ENCODE results near the gene SAMSN1. TPM values are rescaled to one million over a fixed set of nuclear protein-coding genes. Genes with fewer than 3 reads are reported as not detected.

Gene SAMSN1
- total and polyA plus RNA-seq, 2 of the 8 experiments (the other 6 are each of a cell fraction or from before 2014, with no cell fraction given), result 0.50 to 3.0 TPM

DNA sequence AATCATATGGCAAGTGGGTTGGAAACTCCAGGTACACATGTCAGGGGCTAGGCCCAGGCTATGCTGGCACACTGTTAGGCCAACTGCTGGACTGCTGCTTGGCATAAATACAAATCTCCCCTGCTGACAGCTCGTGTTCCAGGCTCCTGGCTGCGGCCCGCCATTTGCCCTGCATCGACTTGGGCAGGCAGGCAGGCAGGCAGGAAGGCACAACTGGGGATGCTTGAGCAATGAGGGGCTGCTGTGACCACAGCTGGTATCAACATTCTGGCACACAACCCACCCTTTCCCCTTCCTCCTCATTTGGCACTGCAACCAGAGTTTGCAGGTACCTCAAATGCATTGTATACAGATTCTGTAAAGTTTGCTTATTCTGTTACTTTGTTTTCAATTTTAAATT lies 53.2 kb downstream of the SAMSN1 start (continued):
- TF ChIP-seq, protein P1, sequence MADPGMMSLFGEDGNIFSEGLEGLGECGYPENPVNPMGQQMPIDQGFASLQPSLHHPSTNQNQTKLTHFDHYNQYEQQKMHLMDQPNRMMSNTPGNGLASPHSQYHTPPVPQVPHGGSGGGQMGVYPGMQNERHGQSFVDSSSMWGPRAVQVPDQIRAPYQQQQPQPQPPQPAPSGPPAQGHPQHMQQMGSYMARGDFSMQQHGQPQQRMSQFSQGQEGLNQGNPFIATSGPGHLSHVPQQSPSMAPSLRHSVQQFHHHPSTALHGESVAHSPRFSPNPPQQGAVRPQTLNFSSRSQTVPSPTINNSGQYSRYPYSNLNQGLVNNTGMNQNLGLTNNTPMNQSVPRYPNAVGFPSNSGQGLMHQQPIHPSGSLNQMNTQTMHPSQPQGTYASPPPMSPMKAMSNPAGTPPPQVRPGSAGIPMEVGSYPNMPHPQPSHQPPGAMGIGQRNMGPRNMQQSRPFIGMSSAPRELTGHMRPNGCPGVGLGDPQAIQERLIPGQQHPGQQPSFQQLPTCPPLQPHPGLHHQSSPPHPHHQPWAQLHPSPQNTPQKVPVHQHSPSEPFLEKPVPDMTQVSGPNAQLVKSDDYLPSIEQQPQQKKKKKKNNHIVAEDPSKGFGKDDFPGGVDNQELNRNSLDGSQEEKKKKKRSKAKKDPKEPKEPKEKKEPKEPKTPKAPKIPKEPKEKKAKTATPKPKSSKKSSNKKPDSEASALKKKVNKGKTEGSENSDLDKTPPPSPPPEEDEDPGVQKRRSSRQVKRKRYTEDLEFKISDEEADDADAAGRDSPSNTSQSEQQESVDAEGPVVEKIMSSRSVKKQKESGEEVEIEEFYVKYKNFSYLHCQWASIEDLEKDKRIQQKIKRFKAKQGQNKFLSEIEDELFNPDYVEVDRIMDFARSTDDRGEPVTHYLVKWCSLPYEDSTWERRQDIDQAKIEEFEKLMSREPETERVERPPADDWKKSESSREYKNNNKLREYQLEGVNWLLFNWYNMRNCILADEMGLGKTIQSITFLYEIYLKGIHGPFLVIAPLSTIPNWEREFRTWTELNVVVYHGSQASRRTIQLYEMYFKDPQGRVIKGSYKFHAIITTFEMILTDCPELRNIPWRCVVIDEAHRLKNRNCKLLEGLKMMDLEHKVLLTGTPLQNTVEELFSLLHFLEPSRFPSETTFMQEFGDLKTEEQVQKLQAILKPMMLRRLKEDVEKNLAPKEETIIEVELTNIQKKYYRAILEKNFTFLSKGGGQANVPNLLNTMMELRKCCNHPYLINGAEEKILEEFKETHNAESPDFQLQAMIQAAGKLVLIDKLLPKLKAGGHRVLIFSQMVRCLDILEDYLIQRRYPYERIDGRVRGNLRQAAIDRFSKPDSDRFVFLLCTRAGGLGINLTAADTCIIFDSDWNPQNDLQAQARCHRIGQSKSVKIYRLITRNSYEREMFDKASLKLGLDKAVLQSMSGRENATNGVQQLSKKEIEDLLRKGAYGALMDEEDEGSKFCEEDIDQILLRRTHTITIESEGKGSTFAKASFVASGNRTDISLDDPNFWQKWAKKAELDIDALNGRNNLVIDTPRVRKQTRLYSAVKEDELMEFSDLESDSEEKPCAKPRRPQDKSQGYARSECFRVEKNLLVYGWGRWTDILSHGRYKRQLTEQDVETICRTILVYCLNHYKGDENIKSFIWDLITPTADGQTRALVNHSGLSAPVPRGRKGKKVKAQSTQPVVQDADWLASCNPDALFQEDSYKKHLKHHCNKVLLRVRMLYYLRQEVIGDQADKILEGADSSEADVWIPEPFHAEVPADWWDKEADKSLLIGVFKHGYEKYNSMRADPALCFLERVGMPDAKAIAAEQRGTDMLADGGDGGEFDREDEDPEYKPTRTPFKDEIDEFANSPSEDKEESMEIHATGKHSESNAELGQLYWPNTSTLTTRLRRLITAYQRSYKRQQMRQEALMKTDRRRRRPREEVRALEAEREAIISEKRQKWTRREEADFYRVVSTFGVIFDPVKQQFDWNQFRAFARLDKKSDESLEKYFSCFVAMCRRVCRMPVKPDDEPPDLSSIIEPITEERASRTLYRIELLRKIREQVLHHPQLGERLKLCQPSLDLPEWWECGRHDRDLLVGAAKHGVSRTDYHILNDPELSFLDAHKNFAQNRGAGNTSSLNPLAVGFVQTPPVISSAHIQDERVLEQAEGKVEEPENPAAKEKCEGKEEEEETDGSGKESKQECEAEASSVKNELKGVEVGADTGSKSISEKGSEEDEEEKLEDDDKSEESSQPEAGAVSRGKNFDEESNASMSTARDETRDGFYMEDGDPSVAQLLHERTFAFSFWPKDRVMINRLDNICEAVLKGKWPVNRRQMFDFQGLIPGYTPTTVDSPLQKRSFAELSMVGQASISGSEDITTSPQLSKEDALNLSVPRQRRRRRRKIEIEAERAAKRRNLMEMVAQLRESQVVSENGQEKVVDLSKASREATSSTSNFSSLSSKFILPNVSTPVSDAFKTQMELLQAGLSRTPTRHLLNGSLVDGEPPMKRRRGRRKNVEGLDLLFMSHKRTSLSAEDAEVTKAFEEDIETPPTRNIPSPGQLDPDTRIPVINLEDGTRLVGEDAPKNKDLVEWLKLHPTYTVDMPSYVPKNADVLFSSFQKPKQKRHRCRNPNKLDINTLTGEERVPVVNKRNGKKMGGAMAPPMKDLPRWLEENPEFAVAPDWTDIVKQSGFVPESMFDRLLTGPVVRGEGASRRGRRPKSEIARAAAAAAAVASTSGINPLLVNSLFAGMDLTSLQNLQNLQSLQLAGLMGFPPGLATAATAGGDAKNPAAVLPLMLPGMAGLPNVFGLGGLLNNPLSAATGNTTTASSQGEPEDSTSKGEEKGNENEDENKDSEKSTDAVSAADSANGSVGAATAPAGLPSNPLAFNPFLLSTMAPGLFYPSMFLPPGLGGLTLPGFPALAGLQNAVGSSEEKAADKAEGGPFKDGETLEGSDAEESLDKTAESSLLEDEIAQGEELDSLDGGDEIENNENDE (IDR thresholded peaks at IDR 0.05; ENCODE audit: insufficient replicate concordance, low read length), result no peak
- TF ChIP-seq CHD1 (IDR thresholded peaks at IDR 0.05; ENCODE audit: low read depth, low read length), result no peak
- TF ChIP-seq FOSL1 (IDR thresholded peaks at IDR 0.05; ENCODE audit: insufficient read depth, low read depth, low read length), result no peak
- no peak for TF ChIP-seq SIN3A (conservative IDR thresholded peaks at IDR 0.05 in 1 of 2, IDR thresholded peaks at IDR 0.05 in 1 of 2; ENCODE audit: low read depth in 1 of 2, low read length in 2 of 2)
- no peak for TF ChIP-seq PHF8 (conservative IDR thresholded peaks at IDR 0.05; ENCODE audit: low read depth, low read length)
- TF ChIP-seq, protein P2, sequence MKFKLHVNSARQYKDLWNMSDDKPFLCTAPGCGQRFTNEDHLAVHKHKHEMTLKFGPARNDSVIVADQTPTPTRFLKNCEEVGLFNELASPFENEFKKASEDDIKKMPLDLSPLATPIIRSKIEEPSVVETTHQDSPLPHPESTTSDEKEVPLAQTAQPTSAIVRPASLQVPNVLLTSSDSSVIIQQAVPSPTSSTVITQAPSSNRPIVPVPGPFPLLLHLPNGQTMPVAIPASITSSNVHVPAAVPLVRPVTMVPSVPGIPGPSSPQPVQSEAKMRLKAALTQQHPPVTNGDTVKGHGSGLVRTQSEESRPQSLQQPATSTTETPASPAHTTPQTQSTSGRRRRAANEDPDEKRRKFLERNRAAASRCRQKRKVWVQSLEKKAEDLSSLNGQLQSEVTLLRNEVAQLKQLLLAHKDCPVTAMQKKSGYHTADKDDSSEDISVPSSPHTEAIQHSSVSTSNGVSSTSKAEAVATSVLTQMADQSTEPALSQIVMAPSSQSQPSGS (IDR thresholded peaks at IDR 0.05; ENCODE audit: low read length), result no peak
- no peak for TF ChIP-seq BACH1 (IDR thresholded peaks at IDR 0.05; ENCODE audit: low read length)
- TF ChIP-seq POLR2A (IDR thresholded peaks at IDR 0.05; ENCODE audit: control extremely low read depth in 1 of 2, low read depth in 2 of 2, low read length in 2 of 2), result no peak
- TF ChIP-seq ASH2L (IDR thresholded peaks at IDR 0.05; ENCODE audit: low read length), result no peak
- TF ChIP-seq HDAC2 (IDR thresholded peaks at IDR 0.05; ENCODE audit: borderline replicate concordance in 1 of 2, low read depth in 2 of 2, low read length in 2 of 2), result no peak

Data from H1 (cell line).